ENCODE measurements around the gene SRSF9. TPM values are rescaled to one million over a fixed set of nuclear protein-coding genes. Genes with fewer than 3 reads are reported as not detected.

SRSF9 gene
- total RNA-seq, 4 donors from 2014 or later, result 64.5 to 107 (median 79.9) TPM

GRCh38 chr12:120445911-120446843 is 23.4 kb downstream of the SRSF9 start, which contains the start of the genes GATC and TRIAP1:
TSS of gene GATC (plus strand) at chr12:120446444. CDS start at chr12:120446481, 37 bp downstream.
TSS of gene TRIAP1 (minus strand) at chr12:120446384. CDS start at chr12:120446372, 12 bp downstream.
- intact Hi-C loops (cut with DNase I), result no loop called here
- no peaks in the 10 kb centered on the region for H3K27me3 ChIP-seq
- TF ChIP-seq CTCF (IDR thresholded peaks at IDR 0.05) (peak in 2 of 6 experiments; percentile 7 to 33), POLR2A (IDR thresholded peaks at IDR 0.05) (peak in 1 of 2 donors; percentile 72)
- H3K36me3 ChIP-seq, result peaks cover 14 to 21% of the 10 kb centered on the region in 2 donors
- peak within 1 kb of the TSS; percentile 83 to 89 (median 87) for H3K4me3 ChIP-seq (replicated peaks in 1 of 3)
- H3K4me1 ChIP-seq, result peaks cover 14 to 16% of the 10 kb centered on the region in 2 donors
- 0 to 1% methylated on average over 24 to 34 of the region's 73 CpGs for WGBS, 2 donors
- peak; percentile 81 to 82 for DNase-seq
- no peaks in the 10 kb centered on the region for H3K9me3 ChIP-seq
- peak within 1 kb of the TSS; percentile 86 to 90 (median 88) for H3K27ac ChIP-seq

DNA sequence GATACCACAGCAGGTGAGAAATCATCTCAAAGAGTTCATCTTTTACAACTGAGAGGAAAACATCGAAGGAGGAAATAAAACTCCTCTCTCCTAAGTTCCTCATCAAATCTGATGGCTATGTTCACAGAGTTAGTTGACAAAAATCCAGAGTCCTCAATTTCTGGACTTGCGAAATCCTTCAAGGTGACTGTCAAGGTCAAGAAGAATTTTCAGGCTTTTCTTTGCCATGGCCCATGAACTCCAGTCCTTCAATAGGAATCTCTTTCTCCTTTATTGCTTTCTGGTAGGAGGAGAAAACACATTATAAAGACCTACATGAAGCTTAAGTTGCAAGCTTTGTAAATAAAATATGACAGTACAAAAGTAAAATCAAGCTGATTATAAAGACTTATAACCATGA is 24.9 kb downstream of the SRSF9 start:
- Histone ChIP-seq H3K36me3 (peaks cover 20 to 25% of the 10 kb centered on the region in 2 donors), H3K27me3 (no peaks in the 10 kb centered on the region), H3K27ac (no peak overlapping the region), H3K4me3 (replicated peaks in 1 of 3) (no peak overlapping the region), H3K9me3 (no peaks in the 10 kb centered on the region), H3K4me1 (peaks cover 17% of the 10 kb centered on the region in 2 donors)
- TF ChIP-seq POLR2A (IDR thresholded peaks at IDR 0.05) (no peak), CTCF (IDR thresholded peaks at IDR 0.05) (no peak)
- intact Hi-C loops (cut with DNase I), result no loop called here
- 93 to 94% methylated on average over 2 of the region's 2 CpGs for whole genome bisulfite sequencing, 2 donors
- no peak for DNase-seq

- no peak overlapping the region for H3K27ac ChIP-seq
These were observed 29.8 kb downstream of the SRSF9 start for GRCh38 chr12:120439646-120440247.

DNA sequence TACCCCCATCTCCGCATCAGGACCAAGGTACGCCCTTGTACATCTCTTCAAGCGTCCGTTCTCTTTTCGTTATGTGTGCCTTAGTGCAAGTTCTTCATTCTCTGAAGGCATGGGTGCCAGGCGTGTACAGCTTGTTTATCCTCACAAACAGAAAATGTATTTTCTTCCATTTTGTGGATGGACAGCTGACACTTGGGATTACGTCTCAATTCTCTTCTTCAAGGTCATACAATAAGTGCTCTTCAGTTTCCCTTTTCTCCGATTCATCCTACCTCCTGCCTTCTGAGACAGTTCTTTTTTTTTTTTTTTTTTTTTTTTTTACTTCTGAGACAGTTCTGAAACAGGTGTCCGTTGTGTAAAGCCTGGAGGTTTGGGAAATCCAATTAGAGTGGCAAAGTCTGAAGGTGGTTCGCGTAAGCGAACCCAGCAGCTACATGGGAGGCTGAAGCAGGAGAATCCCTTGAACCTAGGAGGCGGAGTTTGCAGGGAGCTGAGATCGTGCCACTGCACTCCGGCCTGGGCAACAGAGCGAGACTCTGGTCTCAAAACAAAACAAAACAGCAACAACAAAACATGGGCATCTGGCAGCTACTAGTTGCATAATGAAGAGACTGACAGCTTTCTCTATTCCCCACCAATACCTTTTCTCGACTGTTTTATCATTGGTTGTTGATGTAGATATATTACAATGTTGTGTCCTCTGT is 30.9 kb downstream of the SRSF9 start:
- Histone ChIP-seq H3K4me3 (replicated peaks in 1 of 3) (peak overlapping the region; percentile 19 to 75 (median 21)), H3K36me3 (peaks cover 13 to 18% of the 10 kb centered on the region in 2 donors), H3K9me3 (no peaks in the 10 kb centered on the region), H3K27ac (peak overlapping the region in 1 of 3 donors; percentile 71), H3K27me3 (no peaks in the 10 kb centered on the region), H3K4me1 (peaks cover 13 to 14% of the 10 kb centered on the region in 2 donors)
- DNase-seq, result no peak
- 32 to 37% methylated on average over 17 of the region's 17 CpGs for WGBS, 2 donors
- TF ChIP-seq POLR2A (IDR thresholded peaks at IDR 0.05) (no peak), CTCF (IDR thresholded peaks at IDR 0.05) (no peak)
- intact Hi-C loops (cut with DNase I), result no loop called here

More at GRCh38 chr12:120439646-120440247, 29.8 kb downstream of the SRSF9 start:
- Histone ChIP-seq H3K4me1 (peaks cover 14% of the 10 kb centered on the region in 2 donors), H3K4me3 (replicated peaks in 1 of 3) (no peak overlapping the region), H3K27me3 (no peaks in the 10 kb centered on the region), H3K36me3 (peaks cover 20 to 25% of the 10 kb centered on the region in 2 donors), H3K9me3 (no peaks in the 10 kb centered on the region)
- WGBS, 2 donors, result 18 to 19% methylated on average over 5 to 6 of the region's 6 CpGs
- DNase-seq, result peak; percentile 52 to 53
- intact Hi-C loops (cut with DNase I), result no loop called here
- TF ChIP-seq POLR2A (IDR thresholded peaks at IDR 0.05), result no peak
- peak; percentile 21 to 67 (median 42) for TF ChIP-seq CTCF (IDR thresholded peaks at IDR 0.05)
